ENCODE measurements around the gene MYRF. TPM values are rescaled to one million over a fixed set of nuclear protein-coding genes. Genes with fewer than 3 reads are reported as not detected.

MYRF gene
- total and polyA plus RNA-seq, 4 donors = 11.9 to 41.2 (median 25.2) TPM

DNA sequence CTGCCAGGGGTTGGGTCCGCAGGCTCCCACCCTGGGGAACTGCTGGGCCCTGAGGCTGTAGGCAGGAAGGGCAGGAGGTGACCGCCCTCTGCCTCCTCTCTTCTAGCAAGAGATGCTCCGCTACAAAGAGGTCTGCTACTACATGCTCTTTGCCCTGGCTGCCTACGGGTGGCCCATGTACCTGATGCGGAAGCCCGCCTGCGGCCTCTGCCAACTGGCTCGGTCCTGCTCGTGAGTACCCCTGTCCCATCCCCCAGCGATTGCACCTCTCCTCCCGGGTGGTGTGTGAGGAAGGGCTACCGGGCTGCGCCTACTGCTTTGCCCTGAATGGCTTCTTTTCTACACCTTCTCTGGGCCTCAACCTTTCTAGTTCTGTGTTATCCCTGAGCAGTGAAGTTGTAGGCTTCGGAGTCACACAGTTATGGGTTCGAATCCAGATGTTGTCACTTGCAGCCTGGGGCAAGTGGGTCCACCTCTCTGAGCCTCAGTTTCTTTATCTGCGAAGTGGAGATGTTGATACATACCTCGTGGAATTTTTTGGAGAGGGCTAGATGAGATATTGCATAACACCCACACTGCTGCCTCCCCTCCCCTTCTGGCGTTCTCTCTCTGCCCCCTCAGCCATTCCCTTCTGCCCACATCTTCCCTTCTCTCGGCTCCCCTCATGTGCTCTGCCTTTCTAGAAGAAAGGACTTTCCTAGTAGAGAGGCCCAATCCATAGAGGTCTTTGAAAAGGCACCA is 21.1 kb upstream of the MYRF start:
- DNase-seq (no peak), ATAC-seq (ENCODE audit: insufficient read depth, low FRiP score) (no peak)
- Histone ChIP-seq H3K4me3 (no peak overlapping the region), H3K4me1 (ENCODE audit: control insufficient read depth in 5 of 5, insufficient read depth in 5 of 5, low read length in 5 of 5) (peaks cover 0 to 2% (median 0%) of the 10 kb centered on the region in 5 donors), H3K36me3 (ENCODE audit: control insufficient read depth in 4 of 4, insufficient read depth in 4 of 4, low read length in 4 of 4) (peaks cover 0 to 8% (median 2%) of the 10 kb centered on the region in 4 donors), H3K27me3 (ENCODE audit: control insufficient read depth in 3 of 3, insufficient read depth in 3 of 3, low read length in 2 of 3) (no peaks in the 10 kb centered on the region), H3K27ac (ENCODE audit: low read depth in 1 of 2, low read length in 1 of 2) (no peak overlapping the region), H3K9ac (ENCODE audit: insufficient read depth in 1 of 2, low read length in 2 of 2) (no peak overlapping the region), H3K9me3 (ENCODE audit: control insufficient read depth in 4 of 4, insufficient read depth in 3 of 4, low read length in 3 of 4) (no peaks in the 10 kb centered on the region)
- 84 to 85% methylated on average over 19 of the region's 19 CpGs for WGBS, 2 donors
- TF ChIP-seq, protein P1, sequence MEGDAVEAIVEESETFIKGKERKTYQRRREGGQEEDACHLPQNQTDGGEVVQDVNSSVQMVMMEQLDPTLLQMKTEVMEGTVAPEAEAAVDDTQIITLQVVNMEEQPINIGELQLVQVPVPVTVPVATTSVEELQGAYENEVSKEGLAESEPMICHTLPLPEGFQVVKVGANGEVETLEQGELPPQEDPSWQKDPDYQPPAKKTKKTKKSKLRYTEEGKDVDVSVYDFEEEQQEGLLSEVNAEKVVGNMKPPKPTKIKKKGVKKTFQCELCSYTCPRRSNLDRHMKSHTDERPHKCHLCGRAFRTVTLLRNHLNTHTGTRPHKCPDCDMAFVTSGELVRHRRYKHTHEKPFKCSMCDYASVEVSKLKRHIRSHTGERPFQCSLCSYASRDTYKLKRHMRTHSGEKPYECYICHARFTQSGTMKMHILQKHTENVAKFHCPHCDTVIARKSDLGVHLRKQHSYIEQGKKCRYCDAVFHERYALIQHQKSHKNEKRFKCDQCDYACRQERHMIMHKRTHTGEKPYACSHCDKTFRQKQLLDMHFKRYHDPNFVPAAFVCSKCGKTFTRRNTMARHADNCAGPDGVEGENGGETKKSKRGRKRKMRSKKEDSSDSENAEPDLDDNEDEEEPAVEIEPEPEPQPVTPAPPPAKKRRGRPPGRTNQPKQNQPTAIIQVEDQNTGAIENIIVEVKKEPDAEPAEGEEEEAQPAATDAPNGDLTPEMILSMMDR (IDR thresholded peaks at IDR 0.05; ENCODE audit: control extremely low read depth, extremely low read depth) = no peak

DNA sequence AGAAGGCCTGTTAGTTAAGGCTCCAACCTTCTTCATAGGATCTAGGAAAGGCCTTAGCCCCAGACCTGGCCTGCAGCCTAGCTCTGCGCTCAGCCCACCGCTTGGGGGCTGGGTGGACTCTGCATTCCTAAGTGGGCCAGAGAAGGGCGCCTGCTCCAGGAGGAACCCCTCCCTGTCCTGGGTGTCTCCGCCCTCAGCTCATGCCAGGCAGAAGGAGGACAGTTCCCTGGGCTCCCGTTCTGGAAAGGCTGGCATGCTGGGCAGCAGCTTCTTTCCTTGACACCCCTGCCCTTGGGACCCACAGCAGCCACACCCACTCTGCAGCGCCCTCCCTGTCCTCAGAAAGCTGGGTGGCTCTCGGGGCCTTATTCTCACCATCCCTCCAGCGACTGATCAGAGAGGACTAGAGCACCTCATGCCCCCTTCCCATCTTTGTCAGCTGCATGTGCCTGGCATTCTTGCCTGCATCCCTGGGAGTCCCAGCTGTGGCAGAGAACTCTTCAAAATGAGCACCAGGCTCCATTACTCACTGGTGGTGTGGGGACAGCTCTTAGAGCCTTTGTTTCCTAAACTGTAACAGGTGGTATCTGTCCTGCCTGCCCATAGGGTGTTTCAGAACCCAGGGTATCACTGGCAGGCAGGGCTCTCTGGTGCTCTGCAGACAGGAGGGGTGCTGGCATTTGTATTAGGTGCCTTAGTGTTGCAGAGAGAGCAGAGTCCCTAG is 20.3 kb upstream of the MYRF start:
- peaks cover 0 to 2% (median 0%) of the 10 kb centered on the region in 5 donors for H3K4me1 ChIP-seq (ENCODE audit: control insufficient read depth in 5 of 5, insufficient read depth in 5 of 5, low read length in 5 of 5)
- H3K36me3 ChIP-seq (ENCODE audit: control insufficient read depth in 4 of 4, insufficient read depth in 4 of 4, low read length in 4 of 4) = peaks cover 0 to 8% (median 2%) of the 10 kb centered on the region in 4 donors
- no peak overlapping the region for H3K4me3 ChIP-seq
- 77 to 87% methylated on average over 8 of the region's 8 CpGs for WGBS, 2 donors
- no peaks in the 10 kb centered on the region for H3K9me3 ChIP-seq (ENCODE audit: control insufficient read depth in 4 of 4, insufficient read depth in 3 of 4, low read length in 3 of 4)
- ATAC-seq (ENCODE audit: insufficient read depth, low FRiP score) (no peak), DNase-seq (no peak)
- no peak overlapping the region for H3K27ac ChIP-seq (ENCODE audit: low read depth in 1 of 2, low read length in 1 of 2)
- H3K27me3 ChIP-seq (ENCODE audit: control insufficient read depth in 3 of 3, insufficient read depth in 3 of 3, low read length in 2 of 3) = no peaks in the 10 kb centered on the region
- no peak overlapping the region for H3K9ac ChIP-seq (ENCODE audit: insufficient read depth in 1 of 2, low read length in 2 of 2)
- TF ChIP-seq, protein P1 (IDR thresholded peaks at IDR 0.05; ENCODE audit: control extremely low read depth, extremely low read depth) = no peak

DNA sequence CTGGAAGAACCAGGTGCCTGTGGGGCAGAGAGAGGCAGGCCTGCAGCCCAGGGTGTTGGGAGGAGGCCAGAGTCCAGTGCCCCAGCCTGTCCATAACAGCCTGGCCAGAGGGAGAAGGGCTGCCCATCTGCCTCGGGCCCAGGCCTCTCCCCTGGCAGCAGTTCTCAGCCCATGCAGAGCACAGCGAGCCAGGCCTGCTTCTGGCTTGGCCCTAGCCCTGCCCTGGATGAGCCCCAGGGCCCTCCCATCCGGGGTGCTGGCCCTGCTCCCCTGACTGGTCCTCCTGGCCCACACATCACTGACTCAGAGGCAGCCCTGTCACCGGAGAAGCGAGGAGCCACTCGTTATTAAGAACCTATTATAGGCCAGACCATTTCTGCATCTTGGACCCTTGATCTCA is 19.7 kb upstream of the MYRF start:
- Histone ChIP-seq H3K4me1 (ENCODE audit: control insufficient read depth in 5 of 5, insufficient read depth in 5 of 5, low read length in 5 of 5) (peaks cover 0 to 2% (median 0%) of the 10 kb centered on the region in 5 donors), H3K36me3 (ENCODE audit: control insufficient read depth in 4 of 4, insufficient read depth in 4 of 4, low read length in 4 of 4) (peaks cover 0 to 11% (median 2%) of the 10 kb centered on the region in 4 donors), H3K27ac (ENCODE audit: low read depth in 1 of 2, low read length in 1 of 2) (no peak overlapping the region), H3K9ac (ENCODE audit: insufficient read depth in 1 of 2, low read length in 2 of 2) (no peak overlapping the region), H3K4me3 (no peak overlapping the region), H3K9me3 (ENCODE audit: control insufficient read depth in 4 of 4, insufficient read depth in 3 of 4, low read length in 3 of 4) (no peaks in the 10 kb centered on the region), H3K27me3 (ENCODE audit: control insufficient read depth in 3 of 3, insufficient read depth in 3 of 3, low read length in 2 of 3) (no peaks in the 10 kb centered on the region)
- no peak for ATAC-seq (ENCODE audit: insufficient read depth, low FRiP score)
- no peak for DNase-seq
- TF ChIP-seq, protein P1 (IDR thresholded peaks at IDR 0.05; ENCODE audit: control extremely low read depth, extremely low read depth) = no peak
- WGBS, 2 donors = 80 to 87% methylated on average over 6 of the region's 6 CpGs
